HepG2 (cell line): ENCODE data around the gene GH2. TPM values are rescaled to one million over a fixed set of nuclear protein-coding genes. Genes with fewer than 3 reads are reported as not detected.

Experiments used
- CBX5 ChIP-seq: sonication (generic); formaldehyde crosslinking; IDR thresholded peaks from 2 replicates; pipeline ENCODE4 v1.4.0; 2020; ENCODE audit warnings: missing genetic modification reagents, borderline replicate concordance
- HDAC6 ChIP-seq: fragments of 200-600 bp; sonication (generic); IDR thresholded peaks from 2 replicates; pipeline ENCODE4 v1.7.0; 2017; ENCODE audit warnings: mild to moderate bottlenecking, antibody characterized with exemption, low read length, low read depth
- HIVEP1 ChIP-seq: sonication (generic); formaldehyde crosslinking; IDR thresholded peaks from 2 replicates; pipeline ENCODE4 v1.4.0; 2020; ENCODE audit warnings: mild to moderate bottlenecking, missing genetic modification reagents
- ISL2 ChIP-seq: sonication (generic); formaldehyde crosslinking; IDR thresholded peaks from 2 replicates; pipeline ENCODE4 v1.5.0; 2020; ENCODE audit warnings: missing genetic modification reagents
- KDM3A ChIP-seq: IDR thresholded peaks from 2 replicates; pipeline ENCODE4 v1.6.1; 2018; ENCODE audit warnings: low read depth, missing compliant biosample characterization
- MIER3 ChIP-seq: IDR thresholded peaks from 2 replicates; pipeline ENCODE4 v1.6.1; 2016; ENCODE audit warnings: missing compliant biosample characterization, borderline replicate concordance
- NFIC ChIP-seq: IDR thresholded peaks from 2 replicates; pipeline ENCODE4 v1.6.1; 2012; ENCODE audit warnings: mild to moderate bottlenecking, low read length, inconsistent platforms
- POLR2AphosphoS5 ChIP-seq: IDR thresholded peaks from 2 replicates; pipeline ENCODE4 v1.6.1; 2012; ENCODE audit warnings: low read depth, low read length
- POLR2G ChIP-seq: fragments of 200-400 bp; formaldehyde crosslinking; IDR thresholded peaks from 2 replicates; pipeline ENCODE4 v1.6.1; 2018; ENCODE audit warnings: mild to moderate bottlenecking, low read depth, low read length, moderate library complexity
- SNRNP70 ChIP-seq: fragments of 200-400 bp; formaldehyde crosslinking; IDR thresholded peaks from 2 replicates; pipeline ENCODE4 v1.6.1; 2017; ENCODE audit warnings: mild to moderate bottlenecking, low read depth, low read length, moderate library complexity
- ZNF136 ChIP-seq: sonication (generic); formaldehyde crosslinking; IDR thresholded peaks from 2 replicates; pipeline ENCODE4 v1.8.1; 2022; ENCODE audit warnings: low read depth, mild to moderate bottlenecking, moderate library complexity, missing genetic modification reagents
- ZNF703 ChIP-seq: sonication (generic); formaldehyde crosslinking; IDR thresholded peaks from 2 replicates; pipeline ENCODE4 v1.5.1; 2020; ENCODE audit warnings: missing genetic modification reagents, mild to moderate bottlenecking, moderate library complexity, borderline replicate concordance
- polyA plus RNA-seq, 8 experiments: library from polyadenylated mRNA; depleted of rRNA in 3 of 8; stranded (reverse) in 7 of 8; unstranded in 1 of 8; fragments of >200 nt; fragmentation: Illumina TruSeq in 4 of 8; extraction: Trizol in 4 of 8; gene quantifications; 2 replicates each; pipeline versions ENCODE4 v1.2.1 to v1.2.3, GENCODE V29; 2011 to 2016; ENCODE audit warnings: low read depth in 4 of 8, missing spikeins in 1 of 8, mixed read lengths in 1 of 8; ENCODE audit not compliant: insufficient read depth in 1 of 8
- total RNA-seq, 5 experiments: library from RNA; depleted of rRNA; stranded (reverse); fragments of >200 nt; fragmentation: Illumina TruSeq; extraction: Trizol; gene quantifications; 2 replicates each; pipeline ENCODE4 v1.2.3, GENCODE V29; 2016; ENCODE audit warnings: low read depth in 1 of 5
- TF ChIP-seq, protein P1 (sequence below): sonication (generic); formaldehyde crosslinking; IDR thresholded peaks from 2 replicates; pipeline ENCODE4; 2020; ENCODE audit warnings: missing genetic modification reagents, mild to moderate bottlenecking, borderline replicate concordance
- TF ChIP-seq, protein P2 (sequence below): IDR thresholded peaks from 2 replicates; pipeline ENCODE4 v1.6.1; 2016; ENCODE audit warnings: missing biosample characterization, missing genetic modification reagents, low read depth
- TF ChIP-seq, protein P3 (sequence below): fragments of 450-650 bp; IDR thresholded peaks from 2 replicates; pipeline ENCODE4 v1.6.1; 2016
- TF ChIP-seq, protein P4 (sequence below): IDR thresholded peaks from 2 replicates; pipeline ENCODE4 v1.4.0; 2020; ENCODE audit warnings: mild to moderate bottlenecking, missing genetic modification reagents
- TF ChIP-seq, protein P5 (sequence below): sonication (generic); formaldehyde crosslinking; IDR thresholded peaks from 2 replicates; pipeline ENCODE4 v1.5.1; 2020; ENCODE audit warnings: missing genetic modification reagents, mild to moderate bottlenecking, borderline replicate concordance

GH2 gene
- total and polyA plus RNA-seq, 2 of the 13 experiments (the other 11 are each of a cell fraction or from before 2014, with no cell fraction given): not detected

DNA sequence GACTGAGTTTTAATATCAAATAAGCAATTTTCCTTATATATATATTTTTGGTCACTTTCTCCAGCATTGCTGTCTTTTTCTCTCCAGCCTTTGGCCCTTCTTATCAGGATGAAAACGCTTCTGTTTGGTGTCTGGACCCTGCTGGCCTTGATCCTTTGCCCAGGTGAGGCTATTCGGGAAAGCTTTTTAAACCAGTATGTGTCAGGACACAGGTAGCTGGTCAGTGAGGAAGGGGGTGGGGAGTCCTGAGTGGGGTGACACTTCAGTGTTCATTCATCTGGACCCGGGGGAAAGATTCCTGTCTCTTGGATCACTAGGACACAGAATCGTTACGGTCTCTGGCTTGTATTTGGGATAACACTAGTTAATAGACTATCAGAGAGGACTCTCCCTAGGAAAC, 27.0 kb downstream of the GH2 start (continued):
- no peak for TF ChIP-seq POLR2G
- TF ChIP-seq CBX5 (CRISPR knock-in tag): no peak
- TF ChIP-seq ZNF136 (CRISPR knock-in tag): 0 out of 2 replicates have a peak, but pooled peaks have one; percentile 46
- TF ChIP-seq, protein P1, sequence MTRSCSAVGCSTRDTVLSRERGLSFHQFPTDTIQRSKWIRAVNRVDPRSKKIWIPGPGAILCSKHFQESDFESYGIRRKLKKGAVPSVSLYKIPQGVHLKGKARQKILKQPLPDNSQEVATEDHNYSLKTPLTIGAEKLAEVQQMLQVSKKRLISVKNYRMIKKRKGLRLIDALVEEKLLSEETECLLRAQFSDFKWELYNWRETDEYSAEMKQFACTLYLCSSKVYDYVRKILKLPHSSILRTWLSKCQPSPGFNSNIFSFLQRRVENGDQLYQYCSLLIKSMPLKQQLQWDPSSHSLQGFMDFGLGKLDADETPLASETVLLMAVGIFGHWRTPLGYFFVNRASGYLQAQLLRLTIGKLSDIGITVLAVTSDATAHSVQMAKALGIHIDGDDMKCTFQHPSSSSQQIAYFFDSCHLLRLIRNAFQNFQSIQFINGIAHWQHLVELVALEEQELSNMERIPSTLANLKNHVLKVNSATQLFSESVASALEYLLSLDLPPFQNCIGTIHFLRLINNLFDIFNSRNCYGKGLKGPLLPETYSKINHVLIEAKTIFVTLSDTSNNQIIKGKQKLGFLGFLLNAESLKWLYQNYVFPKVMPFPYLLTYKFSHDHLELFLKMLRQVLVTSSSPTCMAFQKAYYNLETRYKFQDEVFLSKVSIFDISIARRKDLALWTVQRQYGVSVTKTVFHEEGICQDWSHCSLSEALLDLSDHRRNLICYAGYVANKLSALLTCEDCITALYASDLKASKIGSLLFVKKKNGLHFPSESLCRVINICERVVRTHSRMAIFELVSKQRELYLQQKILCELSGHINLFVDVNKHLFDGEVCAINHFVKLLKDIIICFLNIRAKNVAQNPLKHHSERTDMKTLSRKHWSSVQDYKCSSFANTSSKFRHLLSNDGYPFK: no peak
- TF ChIP-seq ZNF703 (CRISPR knock-in tag): no peak
- no peak for TF ChIP-seq HIVEP1 (CRISPR knock-in tag)
- TF ChIP-seq, protein P2, sequence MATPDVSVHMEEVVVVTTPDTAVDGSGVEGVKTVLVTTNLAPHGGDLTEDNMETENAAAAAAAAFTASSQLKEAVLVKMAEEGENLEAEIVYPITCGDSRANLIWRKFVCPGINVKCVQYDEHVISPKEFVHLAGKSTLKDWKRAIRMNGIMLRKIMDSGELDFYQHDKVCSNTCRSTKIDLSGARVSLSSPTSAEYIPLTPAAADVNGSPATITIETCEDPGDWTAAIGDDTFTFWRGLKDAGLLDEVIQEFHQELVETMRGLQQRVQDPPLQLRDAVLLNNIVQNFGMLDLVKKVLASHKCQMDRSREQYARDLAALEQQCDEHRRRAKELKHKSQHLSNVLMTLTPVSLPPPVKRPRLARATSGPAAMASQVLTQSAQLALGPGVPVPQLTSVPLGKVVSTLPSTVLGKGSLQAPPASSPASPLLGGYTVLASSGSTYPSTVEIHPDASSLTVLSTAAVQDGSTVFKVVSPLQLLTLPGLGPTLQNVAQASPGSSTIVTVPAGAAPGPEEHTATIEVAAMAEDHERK (CRISPR knock-in tag): no peak
- TF ChIP-seq KDM3A (CRISPR knock-in tag): 0 out of 2 replicates have a peak, but pooled peaks have one; percentile 58
- TF ChIP-seq HDAC6: no peak
- TF ChIP-seq, protein P3, sequence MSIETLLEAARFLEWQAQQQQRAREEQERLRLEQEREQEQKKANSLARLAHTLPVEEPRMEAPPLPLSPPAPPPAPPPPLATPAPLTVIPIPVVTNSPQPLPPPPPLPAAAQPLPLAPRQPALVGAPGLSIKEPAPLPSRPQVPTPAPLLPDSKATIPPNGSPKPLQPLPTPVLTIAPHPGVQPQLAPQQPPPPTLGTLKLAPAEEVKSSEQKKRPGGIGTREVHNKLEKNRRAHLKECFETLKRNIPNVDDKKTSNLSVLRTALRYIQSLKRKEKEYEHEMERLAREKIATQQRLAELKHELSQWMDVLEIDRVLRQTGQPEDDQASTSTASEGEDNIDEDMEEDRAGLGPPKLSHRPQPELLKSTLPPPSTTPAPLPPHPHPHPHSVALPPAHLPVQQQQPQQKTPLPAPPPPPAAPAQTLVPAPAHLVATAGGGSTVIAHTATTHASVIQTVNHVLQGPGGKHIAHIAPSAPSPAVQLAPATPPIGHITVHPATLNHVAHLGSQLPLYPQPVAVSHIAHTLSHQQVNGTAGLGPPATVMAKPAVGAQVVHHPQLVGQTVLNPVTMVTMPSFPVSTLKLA: no peak
- TF ChIP-seq, protein P4, sequence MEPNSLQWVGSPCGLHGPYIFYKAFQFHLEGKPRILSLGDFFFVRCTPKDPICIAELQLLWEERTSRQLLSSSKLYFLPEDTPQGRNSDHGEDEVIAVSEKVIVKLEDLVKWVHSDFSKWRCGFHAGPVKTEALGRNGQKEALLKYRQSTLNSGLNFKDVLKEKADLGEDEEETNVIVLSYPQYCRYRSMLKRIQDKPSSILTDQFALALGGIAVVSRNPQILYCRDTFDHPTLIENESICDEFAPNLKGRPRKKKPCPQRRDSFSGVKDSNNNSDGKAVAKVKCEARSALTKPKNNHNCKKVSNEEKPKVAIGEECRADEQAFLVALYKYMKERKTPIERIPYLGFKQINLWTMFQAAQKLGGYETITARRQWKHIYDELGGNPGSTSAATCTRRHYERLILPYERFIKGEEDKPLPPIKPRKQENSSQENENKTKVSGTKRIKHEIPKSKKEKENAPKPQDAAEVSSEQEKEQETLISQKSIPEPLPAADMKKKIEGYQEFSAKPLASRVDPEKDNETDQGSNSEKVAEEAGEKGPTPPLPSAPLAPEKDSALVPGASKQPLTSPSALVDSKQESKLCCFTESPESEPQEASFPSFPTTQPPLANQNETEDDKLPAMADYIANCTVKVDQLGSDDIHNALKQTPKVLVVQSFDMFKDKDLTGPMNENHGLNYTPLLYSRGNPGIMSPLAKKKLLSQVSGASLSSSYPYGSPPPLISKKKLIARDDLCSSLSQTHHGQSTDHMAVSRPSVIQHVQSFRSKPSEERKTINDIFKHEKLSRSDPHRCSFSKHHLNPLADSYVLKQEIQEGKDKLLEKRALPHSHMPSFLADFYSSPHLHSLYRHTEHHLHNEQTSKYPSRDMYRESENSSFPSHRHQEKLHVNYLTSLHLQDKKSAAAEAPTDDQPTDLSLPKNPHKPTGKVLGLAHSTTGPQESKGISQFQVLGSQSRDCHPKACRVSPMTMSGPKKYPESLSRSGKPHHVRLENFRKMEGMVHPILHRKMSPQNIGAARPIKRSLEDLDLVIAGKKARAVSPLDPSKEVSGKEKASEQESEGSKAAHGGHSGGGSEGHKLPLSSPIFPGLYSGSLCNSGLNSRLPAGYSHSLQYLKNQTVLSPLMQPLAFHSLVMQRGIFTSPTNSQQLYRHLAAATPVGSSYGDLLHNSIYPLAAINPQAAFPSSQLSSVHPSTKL (CRISPR knock-in tag): peak; percentile 52
- no peak; the same call in 1 of the 2 replicates for TF ChIP-seq ISL2 (CRISPR knock-in tag)
- TF ChIP-seq, protein P5, sequence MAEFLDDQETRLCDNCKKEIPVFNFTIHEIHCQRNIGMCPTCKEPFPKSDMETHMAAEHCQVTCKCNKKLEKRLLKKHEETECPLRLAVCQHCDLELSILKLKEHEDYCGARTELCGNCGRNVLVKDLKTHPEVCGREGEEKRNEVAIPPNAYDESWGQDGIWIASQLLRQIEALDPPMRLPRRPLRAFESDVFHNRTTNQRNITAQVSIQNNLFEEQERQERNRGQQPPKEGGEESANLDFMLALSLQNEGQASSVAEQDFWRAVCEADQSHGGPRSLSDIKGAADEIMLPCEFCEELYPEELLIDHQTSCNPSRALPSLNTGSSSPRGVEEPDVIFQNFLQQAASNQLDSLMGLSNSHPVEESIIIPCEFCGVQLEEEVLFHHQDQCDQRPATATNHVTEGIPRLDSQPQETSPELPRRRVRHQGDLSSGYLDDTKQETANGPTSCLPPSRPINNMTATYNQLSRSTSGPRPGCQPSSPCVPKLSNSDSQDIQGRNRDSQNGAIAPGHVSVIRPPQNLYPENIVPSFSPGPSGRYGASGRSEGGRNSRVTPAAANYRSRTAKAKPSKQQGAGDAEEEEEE: no peak
- TF ChIP-seq MIER3 (CRISPR knock-in tag): no peak
- TF ChIP-seq POLR2AphosphoS5: no peak
- no peak for TF ChIP-seq NFIC
- TF ChIP-seq SNRNP70: no peak
